Heart left ventricle (tissue), 13 donors: Measurements from ENCODE around the gene SLC25A26.

Source experiments
- CTCF ChIP-seq, 12 donors: fragments of 200-600 bp; sonication (generic) in 4 of 12; IDR thresholded peaks; one replicate each; pipeline versions ENCODE4 v1.5.0 to v1.8.0; 2018 to 2022; ENCODE audit warnings: antibody characterized with exemption in 12 of 12, mild to moderate bottlenecking in 5 of 12
- POLR2A ChIP-seq, 2 donors: fragments of 450-650 bp; IDR thresholded peaks; one replicate each; pipeline ENCODE4 v1.6.1; 2017; ENCODE audit warnings: antibody characterized with exemption in 2 of 2, mild to moderate bottlenecking in 2 of 2, moderate library complexity in 2 of 2
- donor health status: ischemic (EF 13 %, LVEDD 7.1; RV severe dilation, severe dysfunction).
- donor health status: DM: no; HTN: yes; CAD: no.
- donor health status: DM: no; HTN: no; CAD: no.
- donor health status: ischemic (EF 25% LVEDD 6.9; RV normal size, moderate dysfunction).
- donor health status: ischemic (EF 25% LVEDD 5.7; RV mildly dilated, moderate dysfunction).
- donor health status: ischemic (EF 35%, LVEDD 5.7; RV mildly dilated, moderate dysfunction).
- donor health status: nonischemic (EF 11% LVEDD 7.7; RV severe dilation, severe dysfunction).
- donor health status: DM: yes; HTN: yes; CAD: no.
- donor health status: PGD.
- donor health status: ischemic (EF 29% LVEDD 5.4; RV normal size, mild dysfunction).
- donor health status: nonischemic (EF 23%, LVEDD 6.1; RV moderate dilation, normal function).

- no peak for TF ChIP-seq CTCF (IDR thresholded peaks at IDR 0.05)
- TF ChIP-seq POLR2A (IDR thresholded peaks at IDR 0.05): no peak
Observed at GRCh38 chr3:66353039-66353438, 132.2 kb downstream of the SLC25A26 start.
